GM18499 (cell line): ENCODE results near the gene CIBAR2.

Experiments
- ATAC-seq: cut with Tn5 transposase; IDR thresholded peaks from one replicate; pipeline ENCODE4 v1.9.1; 2021; ENCODE audit warnings: moderate number of reproducible peaks; ENCODE audit not compliant: insufficient read depth, unreplicated experiment

The CIBAR2 gene

GRCh38 chr16:85112364-85112763 is at the start of gene CIBAR2:
Gene CIBAR2 (minus strand): TSS chr16:85112472. CDS start chr16:85112352, 120 bp downstream.
- no peak for ATAC-seq

- ATAC-seq = no peak
Measured at GRCh38 chr16:85159179-85159980, 47.1 kb upstream of the CIBAR2 start.

GRCh38 chr16:85158743-85159178 is 46.5 kb upstream of the CIBAR2 start:
- ATAC-seq = no peak

- no peak for ATAC-seq
Measured at GRCh38 chr16:85157813-85158742, 45.8 kb upstream of the CIBAR2 start.

GRCh38 chr16:85157372-85157771 is 45.1 kb upstream of the CIBAR2 start:
- no peak for ATAC-seq

- ATAC-seq = no peak
Measured at GRCh38 chr16:85156869-85157268, 44.6 kb upstream of the CIBAR2 start.

GRCh38 chr16:85156440-85156839 is 44.2 kb upstream of the CIBAR2 start:
- no peak for ATAC-seq

GRCh38 chr16:85153656-85154091 is 41.4 kb upstream of the CIBAR2 start:
- ATAC-seq = no peak

GRCh38 chr16:85153046-85153445 is 40.8 kb upstream of the CIBAR2 start:
- no peak for ATAC-seq

- ATAC-seq = no peak
Measured at GRCh38 chr16:85152414-85153030, 40.2 kb upstream of the CIBAR2 start.

GRCh38 chr16:85151603-85152413 is 39.5 kb upstream of the CIBAR2 start:
- no peak for ATAC-seq

GRCh38 chr16:85151079-85151602 is 38.9 kb upstream of the CIBAR2 start:
- ATAC-seq = no peak

GRCh38 chr16:85150331-85150940 is 38.2 kb upstream of the CIBAR2 start:
- ATAC-seq = no peak

GRCh38 chr16:85149776-85150175 is 37.5 kb upstream of the CIBAR2 start:
- ATAC-seq = no peak

GRCh38 chr16:85148931-85149330 is 36.7 kb upstream of the CIBAR2 start:
- no peak for ATAC-seq

GRCh38 chr16:85146922-85147651 is 34.8 kb upstream of the CIBAR2 start:
- no peak for ATAC-seq

GRCh38 chr16:85146532-85146797 is 34.2 kb upstream of the CIBAR2 start:
- no peak for ATAC-seq

- no peak for ATAC-seq
Measured at GRCh38 chr16:85145734-85146531, 33.7 kb upstream of the CIBAR2 start.
